HG03378 (cell line): ENCODE data around the gene DLL1.

Source experiments
- ATAC-seq: cut with Tn5 transposase; IDR thresholded peaks from one replicate; pipeline ENCODE4 v1.9.1; 2021; ENCODE audit warnings: mild to moderate bottlenecking, moderate library complexity; ENCODE audit not compliant: unreplicated experiment

The DLL1 gene

GRCh38 chr6:170253226-170253909 is 37.5 kb downstream of the DLL1 start:
- ATAC-seq, result no peak

DNA sequence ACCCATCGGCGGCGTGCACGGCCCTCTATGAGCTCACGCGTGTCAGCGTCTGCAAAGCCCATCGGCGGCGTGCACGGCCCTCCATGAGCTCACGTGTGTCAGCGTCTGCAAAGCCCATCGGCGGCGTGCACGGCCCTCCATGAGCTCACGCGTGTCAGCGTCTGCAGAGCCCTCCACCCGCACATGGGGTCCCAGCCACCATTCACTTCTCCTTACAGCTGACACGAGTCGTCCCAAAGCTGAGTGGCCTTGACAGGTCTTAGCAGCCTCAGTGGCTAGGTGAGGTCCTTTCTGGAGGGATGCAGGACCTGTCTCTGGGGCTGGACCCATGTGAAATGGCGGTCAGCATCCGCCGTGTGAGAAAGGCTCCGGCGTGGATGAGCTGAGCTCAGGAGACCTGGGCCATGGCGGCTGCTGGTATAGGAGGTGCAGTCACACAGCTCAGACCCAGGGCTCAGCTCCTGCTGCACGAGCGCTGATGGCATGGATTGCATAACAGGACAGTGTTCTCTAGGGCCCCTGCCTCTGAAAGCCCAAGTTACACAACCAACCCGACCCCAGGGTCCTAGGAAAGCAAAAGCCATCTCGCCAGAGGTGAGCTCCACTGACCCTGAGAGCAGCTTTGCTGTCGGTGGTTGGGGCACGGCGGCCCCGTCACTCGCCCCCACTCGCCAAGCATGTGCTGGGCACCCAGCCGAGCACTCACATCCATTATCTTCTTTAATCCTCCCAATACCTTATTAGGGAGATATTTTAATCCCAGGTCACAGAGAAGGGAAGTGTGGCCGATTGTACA is 38.9 kb downstream of the DLL1 start:
- ATAC-seq, result no peak

- ATAC-seq, result no peak
Observed at GRCh38 chr6:170250981-170251775, 39.7 kb downstream of the DLL1 start.

- no peak for ATAC-seq
Observed at GRCh38 chr6:170250455-170250854, 40.4 kb downstream of the DLL1 start.

GRCh38 chr6:170249817-170250216 is 41.1 kb downstream of the DLL1 start:
- ATAC-seq, result no peak

GRCh38 chr6:170248861-170249600 is 41.8 kb downstream of the DLL1 start:
- no peak for ATAC-seq

- no peak for ATAC-seq
Observed at GRCh38 chr6:170248111-170248805, 42.6 kb downstream of the DLL1 start.

GRCh38 chr6:170247178-170247701 is 43.6 kb downstream of the DLL1 start:
- no peak for ATAC-seq

GRCh38 chr6:170245475-170245992 is 45.3 kb downstream of the DLL1 start:
- ATAC-seq, result no peak

DNA sequence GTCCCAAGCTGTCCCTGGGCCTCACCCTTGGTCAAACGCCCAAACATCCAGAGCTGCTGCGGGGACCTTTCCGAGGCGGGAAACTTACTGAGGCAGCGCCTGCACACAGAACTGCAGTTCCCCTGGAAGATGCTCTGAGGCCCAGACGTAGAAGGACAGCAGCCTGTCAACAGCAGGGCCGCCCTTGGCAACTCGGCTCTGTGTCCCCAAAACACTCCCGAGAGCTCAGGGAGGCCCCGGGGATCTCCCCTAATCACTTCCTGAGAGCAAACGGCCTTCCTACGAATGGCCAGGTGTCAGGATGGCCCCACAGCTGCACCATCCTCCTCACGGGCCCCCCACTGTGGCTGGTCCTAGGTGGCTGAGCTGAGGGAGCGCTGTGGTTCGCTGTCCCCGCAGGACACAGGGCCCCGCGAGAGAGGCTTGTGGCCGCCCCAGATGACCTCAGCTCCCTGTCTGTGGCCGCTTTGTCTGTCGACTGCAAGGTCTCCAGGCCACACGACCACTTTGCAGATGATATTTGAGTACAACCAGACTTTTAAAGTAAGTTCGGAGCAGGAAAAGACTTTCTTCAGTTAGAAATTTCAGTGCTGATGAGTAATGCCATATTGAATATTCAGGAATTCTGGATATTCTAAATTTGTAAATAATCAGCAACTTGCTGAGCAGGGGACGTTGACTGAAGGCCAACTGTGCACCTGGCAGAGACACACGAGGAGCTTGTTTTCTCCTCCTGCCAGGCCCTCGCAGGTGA is 46.0 kb downstream of the DLL1 start:
- no peak for ATAC-seq

GRCh38 chr6:170243791-170244291 is 47.0 kb downstream of the DLL1 start:
- no peak for ATAC-seq

- no peak for ATAC-seq
Observed at GRCh38 chr6:170243386-170243785, 47.5 kb downstream of the DLL1 start.

DNA sequence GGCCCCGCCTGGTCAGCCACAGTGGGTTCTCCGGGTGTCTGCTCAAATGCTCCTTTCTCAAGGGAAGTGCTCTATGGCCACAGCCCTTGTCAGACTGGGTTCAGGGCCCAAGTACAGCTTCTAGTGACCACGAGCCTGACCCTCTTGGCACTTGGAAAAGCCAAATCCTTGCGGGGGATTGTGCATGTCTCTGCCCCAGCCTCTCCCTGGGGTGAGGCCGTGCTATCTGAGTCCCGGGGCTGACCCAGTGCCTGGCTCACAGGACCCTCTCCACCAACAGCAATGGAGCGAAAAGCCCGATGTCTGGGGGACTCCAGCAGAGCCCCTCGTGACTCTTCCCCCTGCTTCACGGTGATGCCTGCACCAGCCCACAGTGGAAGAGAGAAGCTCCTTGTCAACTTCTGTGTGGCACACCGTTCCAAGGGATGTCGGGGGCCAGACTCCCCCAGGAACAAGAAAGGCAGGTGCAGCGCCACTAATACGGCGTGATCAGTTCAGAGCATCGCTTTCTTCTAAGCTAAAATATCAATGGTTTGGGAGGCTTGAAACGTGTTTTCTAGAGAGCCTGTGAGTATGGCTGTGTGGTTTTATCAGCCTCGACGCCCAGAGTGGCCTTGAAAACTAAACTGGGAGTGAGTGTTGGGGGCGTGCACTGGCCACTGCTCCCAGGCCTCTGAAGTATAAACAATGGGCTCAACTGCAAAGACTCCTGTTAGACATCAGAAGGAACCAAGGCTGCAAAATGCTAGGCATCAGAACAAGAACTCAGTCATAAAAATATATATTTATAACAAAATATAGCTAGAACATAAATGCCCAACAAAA is 51.9 kb downstream of the DLL1 start:
- ATAC-seq, result no peak

DNA sequence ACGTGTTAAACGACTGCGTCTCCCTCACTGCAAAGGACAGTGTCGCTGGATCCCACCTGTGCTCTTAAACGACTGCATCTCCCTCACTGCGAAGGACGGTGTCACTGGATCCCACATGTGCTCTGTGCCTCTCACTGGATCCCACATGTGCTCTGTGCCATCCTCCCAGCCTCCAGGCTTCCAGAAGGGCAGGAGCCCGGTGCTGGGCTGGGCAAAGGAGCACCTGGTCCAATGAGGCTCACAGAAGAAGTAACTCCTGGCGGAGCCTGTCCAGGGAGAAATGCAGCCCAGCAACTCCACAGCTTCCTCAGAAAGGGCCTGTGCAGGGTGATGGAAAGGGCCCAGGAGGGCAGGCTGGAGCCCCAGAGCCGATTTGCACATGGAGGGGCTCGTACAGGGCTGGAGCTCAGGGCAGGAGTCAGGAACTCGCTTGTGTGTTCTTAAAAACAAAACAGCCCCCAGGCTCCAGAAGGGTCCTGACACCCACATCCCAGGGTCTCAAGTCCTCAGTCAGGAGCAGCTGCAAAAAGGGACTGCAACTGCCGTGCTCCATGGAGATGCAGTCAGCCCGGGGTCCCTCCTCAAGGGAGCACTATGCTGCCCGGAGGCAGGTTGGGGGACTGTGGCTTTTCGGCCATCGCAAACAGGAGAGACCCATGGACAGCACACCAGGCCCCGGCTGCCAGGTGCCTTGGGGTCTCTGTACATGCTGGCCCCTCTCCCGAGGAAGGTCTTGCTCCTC is 52.7 kb downstream of the DLL1 start:
- no peak for ATAC-seq

- no peak for ATAC-seq
Observed at GRCh38 chr6:170236131-170236836, 54.6 kb downstream of the DLL1 start.

DNA sequence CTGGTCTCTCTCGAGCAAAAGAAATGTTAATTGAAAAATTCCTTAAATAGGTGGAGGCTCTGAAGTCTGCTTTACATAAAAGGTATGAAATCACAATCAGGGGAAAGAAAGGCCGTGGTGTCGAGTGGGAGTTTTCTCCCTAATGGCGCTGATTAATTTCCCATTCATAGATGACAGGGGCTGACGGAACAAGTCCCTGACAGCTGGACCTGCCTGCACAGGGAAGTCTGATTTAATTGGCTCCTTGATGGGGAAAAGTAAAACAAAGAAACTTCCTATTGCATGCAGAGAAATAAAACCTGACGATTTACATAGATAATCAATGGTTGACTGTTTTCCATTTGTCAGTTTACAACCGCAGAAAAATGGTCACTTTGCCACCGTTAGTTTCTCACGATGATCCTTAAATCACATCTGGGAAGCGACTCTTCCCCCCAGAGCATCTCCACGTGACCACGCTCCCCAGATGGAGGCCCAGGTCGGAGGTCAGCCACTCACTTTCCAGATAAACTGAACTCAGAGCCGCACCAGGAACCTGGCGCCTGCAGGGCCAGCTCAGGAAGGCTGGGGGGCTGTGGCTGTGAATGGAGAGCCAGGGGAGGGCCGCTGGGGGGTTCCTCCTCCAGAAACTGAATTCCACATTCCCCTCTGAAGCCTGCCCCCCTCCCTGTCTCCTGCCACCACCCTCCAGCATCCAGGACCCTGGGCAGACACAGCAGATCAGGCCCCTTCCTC is 55.3 kb downstream of the DLL1 start:
- no peak for ATAC-seq
